Hepatocyte (in vitro differentiated cells): ENCODE measurements around the gene MED23.

Experiments used
- CTCF ChIP-seq: fragments of 200-600 bp; sonication (generic); IDR thresholded peaks from 2 replicates; pipeline ENCODE4 v1.5.1; 2016; ENCODE audit warnings: antibody characterized with exemption, mild to moderate bottlenecking; ENCODE audit not compliant: poor library complexity
- EZH2 ChIP-seq: fragments of 200-600 bp; sonication (generic); IDR thresholded peaks from 2 replicates; pipeline ENCODE4 v1.6.1; 2016; ENCODE audit warnings: antibody characterized with exemption, mild to moderate bottlenecking, borderline replicate concordance
- EZH2phosphoT487 ChIP-seq: fragments of 200-600 bp; sonication (generic); IDR thresholded peaks from one replicate; pipeline ENCODE4 v1.6.1; 2018; ENCODE audit warnings: antibody characterized with exemption, mild to moderate bottlenecking, low read depth, moderate library complexity; ENCODE audit not compliant: unreplicated experiment, severe bottlenecking

GRCh38 chr6:131656667-131657066 is 28.6 kb upstream of the MED23 start:
- TF ChIP-seq CTCF (no peak), EZH2phosphoT487 (no peak), EZH2 (no peak)
